ENCODE data around the gene NOL8. TPM values are rescaled to one million over a fixed set of nuclear protein-coding genes. Genes with fewer than 3 reads are reported as not detected.

NOL8 gene
- total RNA-seq, 1 donor from 2014 or later: 28.2 TPM

DNA sequence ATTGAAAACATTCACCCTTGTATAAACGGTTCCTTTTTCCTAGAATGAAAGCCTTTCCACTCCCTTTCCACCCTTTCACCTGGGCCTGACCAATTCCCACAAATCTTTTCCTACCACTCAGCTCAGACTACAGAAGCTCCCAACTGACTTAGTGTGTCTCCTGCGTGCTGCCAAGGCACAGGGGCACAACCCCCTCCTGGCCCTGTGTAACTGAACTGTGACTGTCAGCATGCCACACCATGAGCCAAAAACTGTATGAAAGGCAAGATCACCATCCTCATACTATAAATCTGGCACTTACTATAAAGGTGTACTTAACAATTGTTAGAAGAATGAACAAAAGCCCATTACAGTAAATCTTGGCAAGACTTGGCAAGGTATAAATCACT, 11.5 kb downstream of the NOL8 start:
- Mint-ChIP-seq H3K36me3 (ENCODE audit: low read depth, unreplicated experiment) (peaks cover 22% of the 10 kb centered on the region), H3K4me3 (ENCODE audit: unreplicated experiment) (no peak overlapping the region), H3K4me1 (ENCODE audit: unreplicated experiment) (peaks cover 17% of the 10 kb centered on the region), H3K9me3 (ENCODE audit: unreplicated experiment) (no peaks in the 10 kb centered on the region), H3K27ac (ENCODE audit: unreplicated experiment) (peak overlapping the region; percentile 89), H3K27me3 (ENCODE audit: unreplicated experiment) (peaks cover 2% of the 10 kb centered on the region)
- no peak for DNase-seq (ENCODE audit: low spot score)
- TF ChIP-seq, protein P1, sequence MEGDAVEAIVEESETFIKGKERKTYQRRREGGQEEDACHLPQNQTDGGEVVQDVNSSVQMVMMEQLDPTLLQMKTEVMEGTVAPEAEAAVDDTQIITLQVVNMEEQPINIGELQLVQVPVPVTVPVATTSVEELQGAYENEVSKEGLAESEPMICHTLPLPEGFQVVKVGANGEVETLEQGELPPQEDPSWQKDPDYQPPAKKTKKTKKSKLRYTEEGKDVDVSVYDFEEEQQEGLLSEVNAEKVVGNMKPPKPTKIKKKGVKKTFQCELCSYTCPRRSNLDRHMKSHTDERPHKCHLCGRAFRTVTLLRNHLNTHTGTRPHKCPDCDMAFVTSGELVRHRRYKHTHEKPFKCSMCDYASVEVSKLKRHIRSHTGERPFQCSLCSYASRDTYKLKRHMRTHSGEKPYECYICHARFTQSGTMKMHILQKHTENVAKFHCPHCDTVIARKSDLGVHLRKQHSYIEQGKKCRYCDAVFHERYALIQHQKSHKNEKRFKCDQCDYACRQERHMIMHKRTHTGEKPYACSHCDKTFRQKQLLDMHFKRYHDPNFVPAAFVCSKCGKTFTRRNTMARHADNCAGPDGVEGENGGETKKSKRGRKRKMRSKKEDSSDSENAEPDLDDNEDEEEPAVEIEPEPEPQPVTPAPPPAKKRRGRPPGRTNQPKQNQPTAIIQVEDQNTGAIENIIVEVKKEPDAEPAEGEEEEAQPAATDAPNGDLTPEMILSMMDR (IDR thresholded peaks at IDR 0.05; ENCODE audit: unreplicated experiment): no peak

DNA sequence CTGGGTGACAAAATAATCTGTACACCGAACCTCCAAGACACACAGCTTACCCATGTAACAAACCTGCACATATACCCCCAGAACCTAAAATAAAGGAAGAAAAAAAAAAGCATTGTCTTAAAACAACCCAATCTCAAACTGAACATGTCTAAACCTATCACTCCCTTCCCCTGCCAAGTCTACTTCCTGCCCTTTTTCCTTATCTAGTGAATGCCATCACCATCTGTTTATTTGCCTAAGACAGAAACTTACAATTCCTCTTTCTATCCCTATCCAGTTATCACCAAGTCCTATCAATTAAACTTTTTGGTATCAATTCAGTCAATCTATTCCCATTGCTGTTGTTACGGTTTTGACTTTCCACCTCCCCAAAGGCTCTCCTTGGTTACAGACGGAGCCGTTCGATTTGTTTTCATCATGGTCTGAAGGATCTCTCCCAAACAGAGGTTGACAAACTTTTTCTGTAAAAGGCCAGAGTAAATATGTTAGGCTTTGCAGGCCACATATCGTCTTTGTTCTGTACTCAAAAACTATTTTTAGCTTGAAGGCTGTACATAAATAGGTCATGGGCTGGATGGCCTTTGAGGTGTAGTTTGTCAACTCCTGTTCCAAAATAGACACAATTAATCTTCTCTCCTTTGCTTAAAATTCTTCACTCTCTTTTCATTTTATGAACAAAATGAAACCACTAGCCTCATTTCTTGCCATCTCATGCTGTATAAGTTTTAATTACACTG, 12.1 kb downstream of the NOL8 start:
- TF ChIP-seq, protein P1 (IDR thresholded peaks at IDR 0.05; ENCODE audit: unreplicated experiment): no peak
- no peaks in the 10 kb centered on the region for H3K9me3 Mint-ChIP-seq (ENCODE audit: unreplicated experiment)
- DNase-seq (ENCODE audit: low spot score): no peak
- no peak overlapping the region for H3K4me3 Mint-ChIP-seq (ENCODE audit: unreplicated experiment)
- peaks cover 17% of the 10 kb centered on the region for H3K4me1 Mint-ChIP-seq (ENCODE audit: unreplicated experiment)
- H3K36me3 Mint-ChIP-seq (ENCODE audit: low read depth, unreplicated experiment): peaks cover 17% of the 10 kb centered on the region
- H3K27ac Mint-ChIP-seq (ENCODE audit: unreplicated experiment): peak overlapping the region; percentile 89
- H3K27me3 Mint-ChIP-seq (ENCODE audit: unreplicated experiment): peaks cover 1% of the 10 kb centered on the region

DNA sequence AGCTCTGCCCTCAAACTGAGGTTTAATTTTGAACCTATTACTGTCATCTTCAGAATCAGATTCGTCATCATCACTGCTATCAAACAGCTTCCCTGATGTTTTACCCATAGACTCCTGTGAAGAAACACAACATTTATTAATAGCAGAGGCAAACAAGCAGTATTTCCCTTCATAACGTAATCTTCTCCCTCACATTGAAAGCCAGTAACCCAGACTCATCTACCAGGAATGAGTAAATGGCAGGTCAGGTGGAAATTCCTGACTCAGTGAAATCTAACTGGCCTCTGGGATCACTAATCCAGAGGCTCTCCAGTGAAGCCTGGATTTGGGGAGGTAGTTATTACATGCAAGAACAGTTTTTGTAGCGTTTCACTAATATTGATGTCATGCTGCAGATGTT, 14.6 kb downstream of the NOL8 start:
- H3K36me3 Mint-ChIP-seq (ENCODE audit: low read depth, unreplicated experiment): peaks cover 18% of the 10 kb centered on the region
- H3K27ac Mint-ChIP-seq (ENCODE audit: unreplicated experiment): no peak overlapping the region
- no peaks in the 10 kb centered on the region for H3K9me3 Mint-ChIP-seq (ENCODE audit: unreplicated experiment)
- TF ChIP-seq, protein P1 (IDR thresholded peaks at IDR 0.05; ENCODE audit: unreplicated experiment): no peak
- DNase-seq (ENCODE audit: low spot score): no peak
- H3K4me3 Mint-ChIP-seq (ENCODE audit: unreplicated experiment): peak overlapping the region; percentile 5
- H3K27me3 Mint-ChIP-seq (ENCODE audit: unreplicated experiment): peaks cover 1% of the 10 kb centered on the region
- H3K4me1 Mint-ChIP-seq (ENCODE audit: unreplicated experiment): peaks cover 17% of the 10 kb centered on the region

DNA sequence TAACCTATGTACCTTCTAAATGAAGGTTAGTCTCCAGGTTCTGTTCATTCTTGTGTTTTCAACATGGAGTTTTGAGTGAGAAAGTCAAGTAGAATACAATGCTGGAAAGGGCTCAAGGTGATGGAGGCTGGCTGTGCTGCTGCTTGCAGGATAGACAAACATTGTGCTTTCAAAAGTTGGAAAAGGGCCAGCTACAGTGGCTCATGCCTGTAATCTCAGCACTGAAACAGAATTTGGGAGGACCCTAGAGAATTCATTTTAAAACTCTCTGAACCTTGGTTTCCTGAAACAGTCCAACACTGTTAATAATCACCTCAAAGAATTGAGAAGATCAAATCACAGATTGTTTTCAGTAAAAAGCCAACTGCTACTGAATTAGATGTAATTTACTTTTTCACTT, 16.3 kb downstream of the NOL8 start:
- no peaks in the 10 kb centered on the region for H3K9me3 Mint-ChIP-seq (ENCODE audit: unreplicated experiment)
- H3K36me3 Mint-ChIP-seq (ENCODE audit: low read depth, unreplicated experiment): peaks cover 19% of the 10 kb centered on the region
- no peak for DNase-seq (ENCODE audit: low spot score)

DNA sequence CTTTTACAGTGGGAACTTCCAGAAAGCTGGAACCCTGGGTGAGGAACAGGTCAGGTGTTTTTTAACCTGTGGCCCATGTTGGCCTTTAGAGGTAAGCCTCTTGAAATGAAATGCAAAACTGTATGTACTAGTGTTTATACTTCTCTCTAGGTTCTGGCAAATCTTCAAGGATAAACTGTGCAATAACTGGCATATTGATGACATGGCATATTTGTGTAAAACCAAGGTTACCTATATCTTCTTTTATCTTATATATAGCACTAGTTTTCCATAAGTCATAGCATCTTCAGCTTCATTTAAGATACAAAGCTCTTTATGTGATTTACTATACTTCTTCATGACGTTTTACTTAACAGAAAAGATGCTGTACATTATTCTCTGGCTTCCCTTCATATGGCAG, 24.2 kb downstream of the NOL8 start:
- Mint-ChIP-seq H3K4me3 (ENCODE audit: unreplicated experiment) (no peak overlapping the region), H3K27me3 (ENCODE audit: unreplicated experiment) (no peaks in the 10 kb centered on the region), H3K36me3 (ENCODE audit: low read depth, unreplicated experiment) (peaks cover 18% of the 10 kb centered on the region), H3K4me1 (ENCODE audit: unreplicated experiment) (peaks cover 4% of the 10 kb centered on the region), H3K27ac (ENCODE audit: unreplicated experiment) (no peak overlapping the region), H3K9me3 (ENCODE audit: unreplicated experiment) (no peaks in the 10 kb centered on the region)
- TF ChIP-seq, protein P1 (IDR thresholded peaks at IDR 0.05; ENCODE audit: unreplicated experiment): no peak
- DNase-seq (ENCODE audit: low spot score): no peak

More for the DNA sequence above, 16.3 kb downstream of the NOL8 start:
- peaks cover 11% of the 10 kb centered on the region for H3K4me1 Mint-ChIP-seq (ENCODE audit: unreplicated experiment)
- TF ChIP-seq, protein P1 (IDR thresholded peaks at IDR 0.05; ENCODE audit: unreplicated experiment): no peak
- no peaks in the 10 kb centered on the region for H3K27me3 Mint-ChIP-seq (ENCODE audit: unreplicated experiment)
- H3K27ac Mint-ChIP-seq (ENCODE audit: unreplicated experiment): no peak overlapping the region
- no peak overlapping the region for H3K4me3 Mint-ChIP-seq (ENCODE audit: unreplicated experiment)
